GM19463 (cell line): ENCODE measurements around the gene SDK1.
"Not testable (repeated sequence)": the region's sequence is repeated elsewhere in the genome, so short reads cannot be mapped to it uniquely, and the experiment has no call there.

Experiments
- ATAC-seq: cut with Tn5 transposase; IDR thresholded peaks from one replicate; pipeline ENCODE4 v1.9.1; 2021; ENCODE audit warnings: mild to moderate bottlenecking, moderate library complexity; ENCODE audit not compliant: unreplicated experiment

Gene SDK1

GRCh38 chr7:3909128-3909527, 608.1 kb downstream of the SDK1 start:
- no peak for ATAC-seq

GRCh38 chr7:3910054-3910453, 609.0 kb downstream of the SDK1 start:
- ATAC-seq, result no peak

GRCh38 chr7:3911685-3912084, 610.6 kb downstream of the SDK1 start:
- ATAC-seq, result no peak

GRCh38 chr7:3912291-3912690, 611.2 kb downstream of the SDK1 start:
- no peak for ATAC-seq

GRCh38 chr7:3914051-3914775, 613.2 kb downstream of the SDK1 start:
- no peak for ATAC-seq

- no peak for ATAC-seq
Measured at GRCh38 chr7:3915337-3915878, 614.4 kb downstream of the SDK1 start.

- ATAC-seq, result no peak
Measured at GRCh38 chr7:3916146-3916545, 615.1 kb downstream of the SDK1 start.

- ATAC-seq, result no peak
Measured at GRCh38 chr7:3917436-3917835, 616.4 kb downstream of the SDK1 start.

- no peak for ATAC-seq
Measured at GRCh38 chr7:3918576-3918975, 617.5 kb downstream of the SDK1 start.

- no peak for ATAC-seq
Measured at GRCh38 chr7:3922175-3922635, 621.2 kb downstream of the SDK1 start.

GRCh38 chr7:3923307-3923918, 622.4 kb downstream of the SDK1 start:
- ATAC-seq, result no peak

GRCh38 chr7:3924277-3924676, 623.2 kb downstream of the SDK1 start:
- ATAC-seq, result no peak

- ATAC-seq, result no peak
Measured at GRCh38 chr7:3927446-3928110, 626.5 kb downstream of the SDK1 start.

GRCh38 chr7:3928727-3929515, 627.9 kb downstream of the SDK1 start:
- ATAC-seq, result no peak

GRCh38 chr7:3931843-3932242, 630.8 kb downstream of the SDK1 start:
- ATAC-seq, result no peak

GRCh38 chr7:3937146-3937545, 636.1 kb downstream of the SDK1 start:
- no peak for ATAC-seq

- ATAC-seq, result no peak
Measured at GRCh38 chr7:3937605-3938004, 636.6 kb downstream of the SDK1 start.

GRCh38 chr7:3941706-3942105, 640.7 kb downstream of the SDK1 start:
- not testable (repeated sequence) for ATAC-seq

- ATAC-seq, result no peak
Measured at GRCh38 chr7:3942276-3942675, 641.2 kb downstream of the SDK1 start.

GRCh38 chr7:3942816-3943745, 642.0 kb downstream of the SDK1 start:
- no peak for ATAC-seq
